Measurements from ENCODE around the gene PGAP3. TPM values are rescaled to one million over a fixed set of nuclear protein-coding genes. Genes with fewer than 3 reads are reported as not detected.

Gene PGAP3
- polyA plus RNA-seq, 4 donors, result 36.5 to 45.8 (median 38.1) TPM

GRCh38 chr17:39673335-39674081 is 14.3 kb downstream of the PGAP3 start:
- no peak for DNase-seq (ENCODE audit: low read depth in 4 of 4, low spot score in 3 of 4)

GRCh38 chr17:39672522-39673334 is 15.1 kb downstream of the PGAP3 start:
- no peak for DNase-seq (ENCODE audit: low read depth in 4 of 4, low spot score in 3 of 4)

GRCh38 chr17:39671651-39672521 is 16.0 kb downstream of the PGAP3 start:
- no peak for DNase-seq (ENCODE audit: low read depth in 4 of 4, low spot score in 3 of 4)

GRCh38 chr17:39670746-39671145 is 17.1 kb downstream of the PGAP3 start:
- DNase-seq (ENCODE audit: low read depth in 4 of 4, low spot score in 3 of 4), result no peak

GRCh38 chr17:39669897-39670735 is 17.7 kb downstream of the PGAP3 start:
- DNase-seq (ENCODE audit: low read depth in 4 of 4, low spot score in 3 of 4), result no peak

GRCh38 chr17:39667945-39668924 is 19.6 kb downstream of the PGAP3 start, which contains the start of gene PNMT:
Gene PNMT (plus strand): TSS chr17:39668453. CDS start chr17:39668476, 23 bp downstream.
- DNase-seq (ENCODE audit: low read depth in 4 of 4, low spot score in 3 of 4), result no peak

GRCh38 chr17:39667262-39667944 is 20.5 kb downstream of the PGAP3 start:
- DNase-seq (ENCODE audit: low read depth in 4 of 4, low spot score in 3 of 4), result no peak

GRCh38 chr17:39666601-39667261 is 21.1 kb downstream of the PGAP3 start:
- DNase-seq (ENCODE audit: low read depth in 4 of 4, low spot score in 3 of 4), result no peak

GRCh38 chr17:39666231-39666600 is 21.6 kb downstream of the PGAP3 start:
- no peak for DNase-seq (ENCODE audit: low read depth in 4 of 4, low spot score in 3 of 4)

GRCh38 chr17:39665642-39666224 is 22.1 kb downstream of the PGAP3 start:
- DNase-seq (ENCODE audit: low read depth in 4 of 4, low spot score in 3 of 4), result no peak

- no peak for DNase-seq (ENCODE audit: low read depth in 4 of 4, low spot score in 3 of 4)
Observed at GRCh38 chr17:39664581-39665561, 23.0 kb downstream of the PGAP3 start, which contains the start of gene TCAP. Gene TCAP (plus strand): TSS chr17:39665349. CDS start chr17:39665360, 11 bp downstream.

- DNase-seq (ENCODE audit: low read depth in 4 of 4, low spot score in 3 of 4), result no peak
Observed at GRCh38 chr17:39663688-39664580, 23.9 kb downstream of the PGAP3 start.

- no peak for DNase-seq (ENCODE audit: low read depth in 4 of 4, low spot score in 3 of 4)
Observed at GRCh38 chr17:39663340-39663687, 24.5 kb downstream of the PGAP3 start.

GRCh38 chr17:39662551-39663339 is 25.1 kb downstream of the PGAP3 start:
- no peak for DNase-seq (ENCODE audit: low read depth in 4 of 4, low spot score in 3 of 4)

Data from right renal pelvis (tissue), 4 donors.